ENCODE results near the gene PRDX1.

DNA sequence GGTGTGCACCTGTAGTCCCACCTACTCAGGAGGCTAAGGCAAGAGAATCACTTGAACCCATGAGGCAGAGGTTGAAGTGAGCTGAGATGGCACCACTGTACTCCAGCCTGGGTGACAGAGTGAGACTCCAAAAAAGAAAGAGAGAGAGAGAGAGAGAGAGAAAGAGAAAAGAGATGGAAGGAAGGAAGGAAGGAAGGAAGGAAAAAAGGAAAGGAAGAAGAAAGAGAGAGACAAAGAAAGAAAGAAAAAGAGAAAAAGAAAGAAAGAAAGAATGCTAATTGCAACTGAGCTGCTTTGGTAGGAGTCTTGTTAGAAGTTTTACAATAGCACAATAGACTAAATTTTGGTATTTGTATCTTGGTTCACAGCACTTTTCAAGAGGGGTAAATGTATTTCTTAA, 56.4 kb downstream of the PRDX1 start:
- TF ChIP-seq, protein P1, sequence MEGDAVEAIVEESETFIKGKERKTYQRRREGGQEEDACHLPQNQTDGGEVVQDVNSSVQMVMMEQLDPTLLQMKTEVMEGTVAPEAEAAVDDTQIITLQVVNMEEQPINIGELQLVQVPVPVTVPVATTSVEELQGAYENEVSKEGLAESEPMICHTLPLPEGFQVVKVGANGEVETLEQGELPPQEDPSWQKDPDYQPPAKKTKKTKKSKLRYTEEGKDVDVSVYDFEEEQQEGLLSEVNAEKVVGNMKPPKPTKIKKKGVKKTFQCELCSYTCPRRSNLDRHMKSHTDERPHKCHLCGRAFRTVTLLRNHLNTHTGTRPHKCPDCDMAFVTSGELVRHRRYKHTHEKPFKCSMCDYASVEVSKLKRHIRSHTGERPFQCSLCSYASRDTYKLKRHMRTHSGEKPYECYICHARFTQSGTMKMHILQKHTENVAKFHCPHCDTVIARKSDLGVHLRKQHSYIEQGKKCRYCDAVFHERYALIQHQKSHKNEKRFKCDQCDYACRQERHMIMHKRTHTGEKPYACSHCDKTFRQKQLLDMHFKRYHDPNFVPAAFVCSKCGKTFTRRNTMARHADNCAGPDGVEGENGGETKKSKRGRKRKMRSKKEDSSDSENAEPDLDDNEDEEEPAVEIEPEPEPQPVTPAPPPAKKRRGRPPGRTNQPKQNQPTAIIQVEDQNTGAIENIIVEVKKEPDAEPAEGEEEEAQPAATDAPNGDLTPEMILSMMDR (conservative IDR thresholded peaks at IDR 0.05; ENCODE audit: low read depth, low read length) = no peak
- no peak for TF ChIP-seq EZH2 (IDR thresholded peaks at IDR 0.05; ENCODE audit: borderline replicate concordance, low read depth, low read length, poor library complexity, severe bottlenecking)

All from A673 (cell line).